ENCODE measurements around the gene THADA. TPM values are rescaled to one million over a fixed set of nuclear protein-coding genes. Genes with fewer than 3 reads are reported as not detected.

THADA gene
- total and polyA plus RNA-seq, 2 donors (not counting 3 experiments of a cell fraction or from before 2014, with no cell fraction given) = 22.6 to 25.3 TPM

DNA sequence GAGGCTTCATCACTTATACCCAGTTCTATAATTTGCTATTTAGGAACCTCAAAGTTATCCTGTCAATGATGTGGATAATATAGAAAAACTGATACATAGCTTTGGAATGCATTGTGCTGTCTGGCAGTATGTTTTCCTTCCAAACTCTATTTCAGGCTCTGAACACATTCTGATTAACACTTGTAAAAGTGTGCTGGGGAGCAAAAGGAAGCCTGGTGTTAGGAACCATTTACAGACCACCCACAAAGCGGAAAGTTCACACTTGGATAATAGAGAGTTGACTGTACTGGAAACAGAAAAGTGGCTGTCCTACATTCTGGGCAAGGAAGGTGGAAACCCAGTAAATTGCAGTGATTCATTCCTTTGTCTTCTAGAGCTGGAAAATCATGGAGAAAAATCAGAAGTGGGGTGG, 254.9 kb downstream of the THADA start:
- POLR2A ChIA-PET = no interaction called here
- TF ChIP-seq FOS (IDR thresholded peaks at IDR 0.05; ENCODE audit: borderline replicate concordance, insufficient read depth, low read length) (peak; percentile 55), POLR2A (IDR thresholded peaks at IDR 0.05; ENCODE audit: low read depth, low read length) (no peak), GATA2 (IDR thresholded peaks at IDR 0.05; ENCODE audit: insufficient read depth, insufficient read length, low read depth, low read length) (no peak), MYC (IDR thresholded peaks at IDR 0.05; ENCODE audit: low read depth, low read length) (no peak), POLR2AphosphoS5 (IDR thresholded peaks at IDR 0.05; ENCODE audit: insufficient read depth, low read depth, low read length) (no peak), JUN (IDR thresholded peaks at IDR 0.05; ENCODE audit: borderline replicate concordance, insufficient read depth, insufficient read length, low read depth) (peak; percentile 66), EZH2 (IDR thresholded peaks at IDR 0.05; ENCODE audit: borderline replicate concordance, low read depth, low read length, severe bottlenecking) (no peak)
- TF ChIP-seq, protein P1, sequence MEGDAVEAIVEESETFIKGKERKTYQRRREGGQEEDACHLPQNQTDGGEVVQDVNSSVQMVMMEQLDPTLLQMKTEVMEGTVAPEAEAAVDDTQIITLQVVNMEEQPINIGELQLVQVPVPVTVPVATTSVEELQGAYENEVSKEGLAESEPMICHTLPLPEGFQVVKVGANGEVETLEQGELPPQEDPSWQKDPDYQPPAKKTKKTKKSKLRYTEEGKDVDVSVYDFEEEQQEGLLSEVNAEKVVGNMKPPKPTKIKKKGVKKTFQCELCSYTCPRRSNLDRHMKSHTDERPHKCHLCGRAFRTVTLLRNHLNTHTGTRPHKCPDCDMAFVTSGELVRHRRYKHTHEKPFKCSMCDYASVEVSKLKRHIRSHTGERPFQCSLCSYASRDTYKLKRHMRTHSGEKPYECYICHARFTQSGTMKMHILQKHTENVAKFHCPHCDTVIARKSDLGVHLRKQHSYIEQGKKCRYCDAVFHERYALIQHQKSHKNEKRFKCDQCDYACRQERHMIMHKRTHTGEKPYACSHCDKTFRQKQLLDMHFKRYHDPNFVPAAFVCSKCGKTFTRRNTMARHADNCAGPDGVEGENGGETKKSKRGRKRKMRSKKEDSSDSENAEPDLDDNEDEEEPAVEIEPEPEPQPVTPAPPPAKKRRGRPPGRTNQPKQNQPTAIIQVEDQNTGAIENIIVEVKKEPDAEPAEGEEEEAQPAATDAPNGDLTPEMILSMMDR (IDR thresholded peaks at IDR 0.05; ENCODE audit: extremely low read depth in 1 of 2, insufficient read depth in 1 of 2, low read depth in 1 of 2, low read length in 2 of 2) = no peak
- TF ChIP-seq, protein P2, sequence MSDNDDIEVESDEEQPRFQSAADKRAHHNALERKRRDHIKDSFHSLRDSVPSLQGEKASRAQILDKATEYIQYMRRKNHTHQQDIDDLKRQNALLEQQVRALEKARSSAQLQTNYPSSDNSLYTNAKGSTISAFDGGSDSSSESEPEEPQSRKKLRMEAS (IDR thresholded peaks at IDR 0.05; ENCODE audit: insufficient read depth, insufficient read length) = no peak
- Histone ChIP-seq H3K4me3 (replicated peaks in 1 of 3; ENCODE audit: insufficient read depth in 1 of 3, low read depth in 1 of 3, low read length in 3 of 3) (no peak overlapping the region), H3K79me2 (ENCODE audit: control insufficient read depth, insufficient read depth, low read length) (no peaks in the 10 kb centered on the region), H3K9ac (replicated peaks; ENCODE audit: extremely low read depth, insufficient read depth, low read length) (peak overlapping the region; percentile 55), H3K4me2 (ENCODE audit: insufficient read depth, low read length) (peak overlapping the region; percentile 57), H3K4me1 (ENCODE audit: control insufficient read depth, extremely low read depth, insufficient read depth, low read length) (peaks cover 50% of the 10 kb centered on the region), H4K20me1 (replicated peaks; ENCODE audit: control insufficient read depth, extremely low read depth, insufficient read depth, low read length) (no peaks in the 10 kb centered on the region), H2AFZ (ENCODE audit: low read depth, low read length) (peak overlapping the region; percentile 57), H3K27ac (ENCODE audit: insufficient read depth, low read depth, low read length) (peak overlapping the region; percentile 87), H3K9me3 (replicated peaks; ENCODE audit: control insufficient read depth, insufficient read depth, low read length) (no peaks in the 10 kb centered on the region), H3K9me1 (replicated peaks; ENCODE audit: control insufficient read depth, extremely low read depth, insufficient read depth, low read length) (no peaks in the 10 kb centered on the region), H3K36me3 (ENCODE audit: control insufficient read depth in 2 of 2, extremely low read depth in 1 of 2, insufficient read depth in 2 of 2, low read length in 2 of 2) (no peaks in the 10 kb centered on the region), H3K27me3 (ENCODE audit: control insufficient read depth in 2 of 2, insufficient read depth in 2 of 2, low read length in 2 of 2) (no peaks in the 10 kb centered on the region)
- dilution Hi-C loops (cut with MboI; ENCODE audit: extremely low pct_ligation_motif_present, low sequenced_read_pairs) (no loop called here), intact Hi-C loops (cut with micrococcal nuclease) (loop anchor here (2.0 kb wide), 2 partner anchors 72 to 128 kb away; no protein-coding TSS in a partner anchor)
- DNase-seq (ENCODE audit: low read depth, low spot score) (peak; percentile 93), FAIRE-seq (peak; percentile 81)
- no TSS peak for BruUV-seq (replicated peaks)
- CTCF ChIA-PET = interaction anchor here (0.5 to 2.2 kb wide), 6 partner anchors 8 to 502 kb away, joined by 3 to 9 read pairs (median 3); no protein-coding TSS in a partner anchor

Measured in endothelial cell of umbilical vein (primary cell).